Measurements from ENCODE around the gene PCSK5. TPM values are rescaled to one million over a fixed set of nuclear protein-coding genes. Genes with fewer than 3 reads are reported as not detected.

The PCSK5 gene
- total and polyA plus RNA-seq, 2 donors (not counting 3 experiments of a cell fraction or from before 2014, with no cell fraction given): 2.6 to 4.8 TPM

GRCh38 chr9:76198336-76198735 is 307.9 kb downstream of the PCSK5 start:
- peaks cover 2 to 10% of the 10 kb centered on the region in 2 experiments for H3K27me3 ChIP-seq (ENCODE audit: control insufficient read depth in 2 of 2, insufficient read depth in 2 of 2, low read length in 2 of 2)
- H2AFZ ChIP-seq (ENCODE audit: low read depth, low read length): no peak overlapping the region
- H3K4me3 ChIP-seq (replicated peaks in 1 of 3; ENCODE audit: insufficient read depth in 1 of 3, low read depth in 1 of 3, low read length in 3 of 3): no peak overlapping the region
- H3K4me2 ChIP-seq (ENCODE audit: insufficient read depth, low read length): no peak overlapping the region
- no peaks in the 10 kb centered on the region for H4K20me1 ChIP-seq (replicated peaks; ENCODE audit: control insufficient read depth, extremely low read depth, insufficient read depth, low read length)
- no peaks in the 10 kb centered on the region for H3K79me2 ChIP-seq (ENCODE audit: control insufficient read depth, insufficient read depth, low read length)
- FAIRE-seq: no peak
- BruUV-seq (replicated peaks): no TSS peak
- H3K9me1 ChIP-seq (replicated peaks; ENCODE audit: control insufficient read depth, extremely low read depth, insufficient read depth, low read length): no peaks in the 10 kb centered on the region
- dilution Hi-C loops (cut with MboI; ENCODE audit: extremely low pct_ligation_motif_present, low sequenced_read_pairs) (no loop called here), intact Hi-C loops (cut with micrococcal nuclease) (no loop called here)
- TF ChIP-seq JUN (IDR thresholded peaks at IDR 0.05; ENCODE audit: borderline replicate concordance, insufficient read depth, insufficient read length, low read depth): no peak
- TF ChIP-seq GATA2 (IDR thresholded peaks at IDR 0.05; ENCODE audit: insufficient read depth, insufficient read length, low read depth, low read length): no peak
- no peak for TF ChIP-seq MYC (IDR thresholded peaks at IDR 0.05; ENCODE audit: low read depth, low read length)
- TF ChIP-seq EZH2 (IDR thresholded peaks at IDR 0.05; ENCODE audit: borderline replicate concordance, low read depth, low read length, severe bottlenecking): no peak
- no peak for TF ChIP-seq POLR2AphosphoS5 (IDR thresholded peaks at IDR 0.05; ENCODE audit: insufficient read depth, low read depth, low read length)
- no peak for TF ChIP-seq MAX (IDR thresholded peaks at IDR 0.05; ENCODE audit: insufficient read depth, insufficient read length)
- DNase-seq (ENCODE audit: low read depth, low spot score): no peak
- H3K36me3 ChIP-seq (ENCODE audit: control insufficient read depth in 2 of 2, extremely low read depth in 1 of 2, insufficient read depth in 2 of 2, low read length in 2 of 2): no peaks in the 10 kb centered on the region
- no peaks in the 10 kb centered on the region for H3K4me1 ChIP-seq (ENCODE audit: control insufficient read depth, extremely low read depth, insufficient read depth, low read length)
- POLR2A ChIA-PET: no interaction called here
- H3K9ac ChIP-seq (replicated peaks; ENCODE audit: extremely low read depth, insufficient read depth, low read length): no peak overlapping the region
- no peak overlapping the region for H3K27ac ChIP-seq (ENCODE audit: insufficient read depth, low read depth, low read length)
- CTCF ChIA-PET: no interaction called here
- H3K9me3 ChIP-seq (replicated peaks; ENCODE audit: control insufficient read depth, insufficient read depth, low read length): no peaks in the 10 kb centered on the region

GRCh38 chr9:76200315-76200714 is 309.8 kb downstream of the PCSK5 start:
- Histone ChIP-seq H3K9ac (replicated peaks; ENCODE audit: extremely low read depth, insufficient read depth, low read length) (no peak overlapping the region), H3K4me3 (replicated peaks in 1 of 3; ENCODE audit: insufficient read depth in 1 of 3, low read depth in 1 of 3, low read length in 3 of 3) (no peak overlapping the region), H3K4me2 (ENCODE audit: insufficient read depth, low read length) (no peak overlapping the region), H3K27ac (ENCODE audit: insufficient read depth, low read depth, low read length) (no peak overlapping the region), H3K79me2 (ENCODE audit: control insufficient read depth, insufficient read depth, low read length) (no peaks in the 10 kb centered on the region), H3K9me1 (replicated peaks; ENCODE audit: control insufficient read depth, extremely low read depth, insufficient read depth, low read length) (no peaks in the 10 kb centered on the region), H4K20me1 (replicated peaks; ENCODE audit: control insufficient read depth, extremely low read depth, insufficient read depth, low read length) (no peaks in the 10 kb centered on the region), H3K36me3 (ENCODE audit: control insufficient read depth in 2 of 2, extremely low read depth in 1 of 2, insufficient read depth in 2 of 2, low read length in 2 of 2) (no peaks in the 10 kb centered on the region), H2AFZ (ENCODE audit: low read depth, low read length) (no peak overlapping the region), H3K9me3 (replicated peaks; ENCODE audit: control insufficient read depth, insufficient read depth, low read length) (no peaks in the 10 kb centered on the region), H3K4me1 (ENCODE audit: control insufficient read depth, extremely low read depth, insufficient read depth, low read length) (no peaks in the 10 kb centered on the region), H3K27me3 (ENCODE audit: control insufficient read depth in 2 of 2, insufficient read depth in 2 of 2, low read length in 2 of 2) (peaks cover 2 to 18% of the 10 kb centered on the region in 2 experiments)
- no peak for FAIRE-seq
- ChIA-PET POLR2A (no interaction called here), CTCF (no interaction called here)
- BruUV-seq (replicated peaks): no TSS peak
- no peak for TF ChIP-seq POLR2AphosphoS5 (IDR thresholded peaks at IDR 0.05; ENCODE audit: insufficient read depth, low read depth, low read length)
- no peak for TF ChIP-seq FOS (IDR thresholded peaks at IDR 0.05; ENCODE audit: borderline replicate concordance, insufficient read depth, low read length)
- TF ChIP-seq POLR2A (IDR thresholded peaks at IDR 0.05; ENCODE audit: low read depth, low read length): no peak
- TF ChIP-seq MYC (IDR thresholded peaks at IDR 0.05; ENCODE audit: low read depth, low read length): no peak
- no peak for TF ChIP-seq EZH2 (IDR thresholded peaks at IDR 0.05; ENCODE audit: borderline replicate concordance, low read depth, low read length, severe bottlenecking)
- TF ChIP-seq MAX (IDR thresholded peaks at IDR 0.05; ENCODE audit: insufficient read depth, insufficient read length): no peak
- TF ChIP-seq GATA2 (IDR thresholded peaks at IDR 0.05; ENCODE audit: insufficient read depth, insufficient read length, low read depth, low read length): no peak
- TF ChIP-seq JUN (IDR thresholded peaks at IDR 0.05; ENCODE audit: borderline replicate concordance, insufficient read depth, insufficient read length, low read depth): no peak
- no peak for TF ChIP-seq CTCF (IDR thresholded peaks at IDR 0.05; ENCODE audit: extremely low read depth in 1 of 2, insufficient read depth in 1 of 2, low read depth in 1 of 2, low read length in 2 of 2)
- dilution Hi-C loops (cut with MboI; ENCODE audit: extremely low pct_ligation_motif_present, low sequenced_read_pairs): no loop called here
- intact Hi-C loops (cut with micrococcal nuclease): loop anchor here (10.0 kb wide), 1 partner anchor 56 kb away; no protein-coding TSS in a partner anchor
- no peak for DNase-seq (ENCODE audit: low read depth, low spot score)
